Measurements from ENCODE around the gene PIK3CA. TPM values are rescaled to one million over a fixed set of nuclear protein-coding genes. Genes with fewer than 3 reads are reported as not detected.
"Not testable (repeated sequence)": the region's sequence is repeated elsewhere in the genome, so short reads cannot be mapped to it uniquely, and the experiment has no call there.

Gene PIK3CA
- total RNA-seq, 4 donors from 2014 or later: 10.6 to 20.8 (median 17.2) TPM

DNA sequence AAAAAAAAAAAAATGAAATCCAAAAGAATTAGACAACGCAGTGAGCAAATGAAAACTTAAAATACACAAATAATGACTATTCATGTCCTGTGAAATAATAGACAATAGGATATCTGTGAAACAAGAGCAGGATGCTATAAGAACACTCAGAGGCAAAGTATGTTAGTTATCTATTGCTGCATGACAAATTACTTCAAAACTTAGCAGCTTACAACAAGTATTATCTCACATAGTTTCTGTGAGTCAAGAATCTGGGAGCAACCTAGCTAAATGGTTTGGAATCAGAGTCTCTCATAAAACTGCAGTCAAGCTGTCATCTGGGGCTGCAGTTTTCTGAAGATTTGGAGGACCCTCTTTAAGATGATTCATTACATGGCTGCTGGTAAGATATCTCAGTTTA lies 40.1 kb upstream of the PIK3CA start:
- no peaks in the 10 kb centered on the region for H3K4me1 ChIP-seq
- no peak overlapping the region for H3K27ac ChIP-seq
- WGBS, 2 donors: 50 to 63% methylated on average over 1 of the region's 1 CpG
- H3K27me3 ChIP-seq: no peaks in the 10 kb centered on the region
- no peaks in the 10 kb centered on the region for H3K36me3 ChIP-seq
- no peaks in the 10 kb centered on the region for H3K9me3 ChIP-seq
- H3K4me3 ChIP-seq: no peak overlapping the region
- TF ChIP-seq POLR2A (IDR thresholded peaks at IDR 0.05): no peak
- TF ChIP-seq, protein P1, sequence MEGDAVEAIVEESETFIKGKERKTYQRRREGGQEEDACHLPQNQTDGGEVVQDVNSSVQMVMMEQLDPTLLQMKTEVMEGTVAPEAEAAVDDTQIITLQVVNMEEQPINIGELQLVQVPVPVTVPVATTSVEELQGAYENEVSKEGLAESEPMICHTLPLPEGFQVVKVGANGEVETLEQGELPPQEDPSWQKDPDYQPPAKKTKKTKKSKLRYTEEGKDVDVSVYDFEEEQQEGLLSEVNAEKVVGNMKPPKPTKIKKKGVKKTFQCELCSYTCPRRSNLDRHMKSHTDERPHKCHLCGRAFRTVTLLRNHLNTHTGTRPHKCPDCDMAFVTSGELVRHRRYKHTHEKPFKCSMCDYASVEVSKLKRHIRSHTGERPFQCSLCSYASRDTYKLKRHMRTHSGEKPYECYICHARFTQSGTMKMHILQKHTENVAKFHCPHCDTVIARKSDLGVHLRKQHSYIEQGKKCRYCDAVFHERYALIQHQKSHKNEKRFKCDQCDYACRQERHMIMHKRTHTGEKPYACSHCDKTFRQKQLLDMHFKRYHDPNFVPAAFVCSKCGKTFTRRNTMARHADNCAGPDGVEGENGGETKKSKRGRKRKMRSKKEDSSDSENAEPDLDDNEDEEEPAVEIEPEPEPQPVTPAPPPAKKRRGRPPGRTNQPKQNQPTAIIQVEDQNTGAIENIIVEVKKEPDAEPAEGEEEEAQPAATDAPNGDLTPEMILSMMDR (IDR thresholded peaks at IDR 0.05): no peak
- DNase-seq: no peak
- intact Hi-C loops (cut with DNase I): no loop called here

DNA sequence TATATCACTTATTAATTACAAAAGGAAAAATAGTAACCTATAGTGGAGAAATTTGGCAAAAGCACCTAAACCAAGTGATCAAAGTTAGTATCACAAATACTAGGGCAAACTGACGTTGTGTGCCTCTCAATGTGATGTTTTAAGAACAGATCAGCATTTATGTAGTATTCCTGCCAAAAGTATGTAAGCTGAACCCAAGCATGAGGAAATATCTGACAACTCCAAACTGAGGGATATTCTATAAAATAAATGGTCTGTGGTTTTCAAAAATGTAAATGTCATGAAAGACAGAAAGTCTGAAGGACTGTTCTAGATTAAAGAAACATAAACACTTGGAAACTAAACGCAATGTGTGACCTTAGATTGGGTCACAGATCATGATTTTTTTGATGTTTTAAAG lies 34.3 kb upstream of the PIK3CA start:
- H3K27me3 ChIP-seq: no peaks in the 10 kb centered on the region
- no peak overlapping the region for H3K4me3 ChIP-seq
- H3K36me3 ChIP-seq: no peaks in the 10 kb centered on the region
- H3K27ac ChIP-seq: no peak overlapping the region
- H3K4me1 ChIP-seq: no peaks in the 10 kb centered on the region
- no peak for TF ChIP-seq POLR2A (IDR thresholded peaks at IDR 0.05)
- TF ChIP-seq, protein P1 (IDR thresholded peaks at IDR 0.05): no peak
- H3K9me3 ChIP-seq: no peaks in the 10 kb centered on the region
- DNase-seq: no peak
- intact Hi-C loops (cut with DNase I): no loop called here
- 50 to 52% methylated on average over 2 of the region's 2 CpGs for WGBS, 2 donors

DNA sequence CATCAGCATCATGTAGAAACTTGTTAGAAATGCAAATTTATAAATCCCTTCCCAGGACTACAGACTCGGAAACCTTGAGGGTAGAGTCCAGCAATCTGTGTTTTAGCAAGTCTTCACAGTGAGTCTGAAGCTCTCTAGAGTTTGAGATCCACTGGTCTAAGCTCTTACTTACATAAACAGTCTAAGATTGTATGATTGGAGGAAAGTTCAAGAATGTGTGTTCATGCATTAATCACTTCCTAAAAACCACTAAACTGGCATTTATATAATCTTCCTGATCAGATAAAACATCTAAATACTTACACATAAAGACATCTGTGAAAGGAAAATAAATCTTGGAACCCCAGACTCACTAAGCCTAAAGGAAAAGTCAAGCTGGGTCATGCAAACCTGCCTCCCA lies 32.7 kb upstream of the PIK3CA start:
- DNase-seq; intact Hi-C loops (cut with DNase I): not testable (repeated sequence)
- 18 to 22% methylated on average over 1 of the region's 1 CpG for WGBS, 2 donors

DNA sequence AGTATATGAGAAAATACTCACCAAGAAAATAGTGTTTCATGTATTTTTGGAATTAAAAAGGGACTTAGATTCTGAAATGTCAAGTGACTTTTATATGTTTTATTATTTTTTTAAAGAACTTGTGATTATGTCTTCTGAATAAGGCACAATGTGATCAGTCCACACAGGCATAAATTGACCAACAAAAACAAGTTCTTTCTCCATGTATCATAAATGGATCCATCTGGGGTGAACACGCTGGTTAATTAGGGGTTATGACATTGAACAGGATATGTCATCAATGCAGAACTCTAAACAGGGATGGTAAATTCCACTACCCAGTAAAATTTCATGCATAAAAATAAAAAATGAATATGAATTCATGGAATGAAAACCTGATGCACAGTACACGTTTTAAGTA lies 31.3 kb upstream of the PIK3CA start:
- intact Hi-C loops (cut with DNase I): no loop called here
- DNase-seq: no peak
- Histone ChIP-seq H3K4me3 (no peak overlapping the region), H3K9me3 (no peaks in the 10 kb centered on the region), H3K27me3 (no peaks in the 10 kb centered on the region), H3K27ac (no peak overlapping the region), H3K36me3 (no peaks in the 10 kb centered on the region), H3K4me1 (no peaks in the 10 kb centered on the region)
- TF ChIP-seq POLR2A (IDR thresholded peaks at IDR 0.05): no peak
- TF ChIP-seq, protein P1 (IDR thresholded peaks at IDR 0.05): no peak
- 56 to 72% methylated on average over 2 of the region's 2 CpGs for WGBS, 2 donors

More for the DNA sequence above, 32.7 kb upstream of the PIK3CA start:
- not testable (repeated sequence) for H3K27me3 ChIP-seq, H3K4me1 ChIP-seq, H3K9me3 ChIP-seq, H3K27ac ChIP-seq, H3K36me3 ChIP-seq, H3K4me3 ChIP-seq

DNA sequence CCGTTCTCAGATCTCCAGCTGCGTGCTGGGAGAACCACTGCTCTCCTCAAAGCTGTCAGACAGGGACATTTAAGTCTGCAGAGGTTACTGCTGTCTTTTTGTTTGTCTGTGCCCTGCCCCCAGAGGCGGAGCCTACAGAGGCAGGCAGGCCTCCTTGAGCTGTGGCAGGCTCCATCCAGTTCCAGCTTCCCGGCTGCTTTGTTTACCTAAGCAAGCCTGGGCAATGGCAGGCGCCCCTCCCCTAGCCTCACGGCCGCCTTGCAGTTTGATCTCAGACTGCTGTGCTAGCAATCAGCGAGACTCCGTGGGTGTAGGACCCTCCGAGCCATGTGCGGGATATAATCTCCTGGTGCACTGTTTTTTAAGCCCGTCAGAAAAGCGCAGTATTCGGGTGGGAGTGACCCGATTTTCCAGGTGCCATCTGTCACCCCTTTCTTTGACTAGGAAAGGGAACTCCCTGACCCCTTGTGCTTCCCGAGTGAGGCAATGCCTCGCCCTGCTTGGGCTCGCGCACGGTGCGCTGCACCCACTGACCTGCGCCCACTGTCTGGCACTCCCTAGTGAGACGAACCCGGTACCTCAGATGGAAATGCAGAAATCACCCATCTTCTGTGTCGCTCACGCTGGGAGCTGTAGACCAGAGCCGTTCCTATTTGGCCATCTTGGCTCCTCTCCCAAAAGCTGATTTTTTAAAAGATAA lies 15.8 kb upstream of the PIK3CA start:
- H3K4me3 ChIP-seq: peak overlapping the region in 3 of 4 donors; percentile 19 to 49 (median 31)
- H3K36me3 ChIP-seq; H3K4me1 ChIP-seq; DNase-seq; H3K27ac ChIP-seq; intact Hi-C loops (cut with DNase I); H3K27me3 ChIP-seq; H3K9me3 ChIP-seq: not testable (repeated sequence)
- WGBS, 2 donors: 59 to 100% methylated on average over 3 to 12 of the region's 27 CpGs
- TF ChIP-seq, protein P1 (IDR thresholded peaks at IDR 0.05): peak in 1 of 6 experiments; percentile 12

DNA sequence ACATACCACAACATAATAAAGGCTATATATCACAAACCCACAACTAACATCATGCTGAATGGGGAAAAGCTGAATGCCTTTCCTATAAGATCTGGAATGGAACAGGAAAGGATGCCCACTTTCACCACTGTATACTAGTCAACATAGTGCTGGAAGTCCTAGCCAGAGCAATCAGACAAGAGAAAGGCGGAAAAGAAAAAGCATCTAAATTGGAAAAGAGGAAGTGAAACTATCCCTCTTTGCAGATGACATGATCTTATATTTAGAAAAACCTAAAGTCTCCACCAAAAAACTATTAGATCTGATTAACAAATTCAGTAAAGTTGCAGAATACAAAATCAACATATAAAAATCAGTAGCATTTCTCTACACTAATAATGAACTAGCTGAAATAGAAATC lies 14.6 kb upstream of the PIK3CA start:
- H3K4me3 ChIP-seq: no peak overlapping the region
- no peaks in the 10 kb centered on the region for H3K36me3 ChIP-seq
- intact Hi-C loops (cut with DNase I): no loop called here
- H3K27ac ChIP-seq: no peak overlapping the region
- H3K27me3 ChIP-seq: no peaks in the 10 kb centered on the region
- no peak for DNase-seq
- no peaks in the 10 kb centered on the region for H3K9me3 ChIP-seq
- no peaks in the 10 kb centered on the region for H3K4me1 ChIP-seq
- TF ChIP-seq, protein P1 (IDR thresholded peaks at IDR 0.05): no peak
- TF ChIP-seq POLR2A (IDR thresholded peaks at IDR 0.05): no peak
- WGBS, 2 donors: 73 to 89% methylated on average over 1 of the region's 1 CpG

All from esophagus squamous epithelium (tissue), 5 donors.